ENCODE results near the gene ARHGAP19.

ARHGAP19 gene

GRCh38 chr10:97280783-97281182, 11.7 kb downstream of the ARHGAP19 start:
- no peak overlapping the region for H2AFZ ChIP-seq (ENCODE audit: low read depth, low read length)
- H3K4me2 ChIP-seq (ENCODE audit: insufficient read depth, low read length) = no peak overlapping the region
- H3K9ac ChIP-seq (ENCODE audit: low read depth, low read length) = no peak overlapping the region
- H3K9me3 ChIP-seq (ENCODE audit: insufficient read depth, low read length, severe bottlenecking) = no peaks in the 10 kb centered on the region
- DNase-seq (no peak), ATAC-seq (ENCODE audit: insufficient read depth, low read depth) (no peak)
- TF ChIP-seq EZH2 (IDR thresholded peaks at IDR 0.05; ENCODE audit: borderline replicate concordance, low read depth, low read length, severe bottlenecking) (no peak), CTCF (IDR thresholded peaks at IDR 0.05; ENCODE audit: borderline replicate concordance, extremely low read depth, low read length, poor library complexity, severe bottlenecking) (no peak)
- no peak overlapping the region for H3K27ac ChIP-seq (ENCODE audit: low read length)
- H3K4me3 ChIP-seq (ENCODE audit: low read depth in 1 of 2, low read length in 2 of 2) = no peak overlapping the region
- no peaks in the 10 kb centered on the region for H3K27me3 ChIP-seq (ENCODE audit: insufficient read depth, low read length, poor library complexity)
- peaks cover 81% of the 10 kb centered on the region for H3K79me2 ChIP-seq (ENCODE audit: insufficient read depth, low read length)
- H3K4me1 ChIP-seq (ENCODE audit: insufficient read depth, low read length) = peaks cover 16% of the 10 kb centered on the region; the same call in 1 of the 2 replicates
- peaks cover 38% of the 10 kb centered on the region; the same call in 1 of the 2 replicates for H4K20me1 ChIP-seq (ENCODE audit: insufficient read depth, low read length)
- no peaks in the 10 kb centered on the region for H3K36me3 ChIP-seq (ENCODE audit: insufficient read depth, low read length)

- Histone ChIP-seq H3K9me3 (ENCODE audit: insufficient read depth, low read length, severe bottlenecking) (no peaks in the 10 kb centered on the region), H3K27me3 (ENCODE audit: insufficient read depth, low read length, poor library complexity) (no peaks in the 10 kb centered on the region), H4K20me1 (ENCODE audit: insufficient read depth, low read length) (peaks cover 38% of the 10 kb centered on the region; the same call in 1 of the 2 replicates), H3K4me3 (ENCODE audit: low read depth in 1 of 2, low read length in 2 of 2) (no peak overlapping the region), H2AFZ (ENCODE audit: low read depth, low read length) (no peak overlapping the region), H3K79me2 (ENCODE audit: insufficient read depth, low read length) (peaks cover 74% of the 10 kb centered on the region), H3K9ac (ENCODE audit: low read depth, low read length) (no peak overlapping the region), H3K4me1 (ENCODE audit: insufficient read depth, low read length) (peaks cover 16% of the 10 kb centered on the region; the same call in 1 of the 2 replicates), H3K4me2 (ENCODE audit: insufficient read depth, low read length) (no peak overlapping the region), H3K27ac (ENCODE audit: low read length) (no peak overlapping the region), H3K36me3 (ENCODE audit: insufficient read depth, low read length) (no peaks in the 10 kb centered on the region)
- ATAC-seq (ENCODE audit: insufficient read depth, low read depth) (no peak), DNase-seq (no peak)
- no peak for TF ChIP-seq CTCF (IDR thresholded peaks at IDR 0.05; ENCODE audit: borderline replicate concordance, extremely low read depth, low read length, poor library complexity, severe bottlenecking)
- no peak for TF ChIP-seq EZH2 (IDR thresholded peaks at IDR 0.05; ENCODE audit: borderline replicate concordance, low read depth, low read length, severe bottlenecking)
Measured at GRCh38 chr10:97279121-97279815, 13.2 kb downstream of the ARHGAP19 start.

GRCh38 chr10:97278491-97278989, 13.9 kb downstream of the ARHGAP19 start:
- Histone ChIP-seq H3K27ac (ENCODE audit: low read length) (no peak overlapping the region), H3K4me1 (ENCODE audit: insufficient read depth, low read length) (peaks cover 16% of the 10 kb centered on the region; the same call in 1 of the 2 replicates), H3K4me3 (ENCODE audit: low read depth in 1 of 2, low read length in 2 of 2) (no peak overlapping the region), H3K9me3 (ENCODE audit: insufficient read depth, low read length, severe bottlenecking) (no peaks in the 10 kb centered on the region), H3K79me2 (ENCODE audit: insufficient read depth, low read length) (peaks cover 73% of the 10 kb centered on the region), H3K27me3 (ENCODE audit: insufficient read depth, low read length, poor library complexity) (no peaks in the 10 kb centered on the region), H2AFZ (ENCODE audit: low read depth, low read length) (no peak overlapping the region), H3K9ac (ENCODE audit: low read depth, low read length) (no peak overlapping the region), H4K20me1 (ENCODE audit: insufficient read depth, low read length) (peaks cover 38% of the 10 kb centered on the region; the same call in 1 of the 2 replicates), H3K4me2 (ENCODE audit: insufficient read depth, low read length) (no peak overlapping the region), H3K36me3 (ENCODE audit: insufficient read depth, low read length) (no peaks in the 10 kb centered on the region)
- ATAC-seq (ENCODE audit: insufficient read depth, low read depth) = peak; percentile 87
- DNase-seq = no peak
- TF ChIP-seq EZH2 (IDR thresholded peaks at IDR 0.05; ENCODE audit: borderline replicate concordance, low read depth, low read length, severe bottlenecking) (no peak), CTCF (IDR thresholded peaks at IDR 0.05; ENCODE audit: borderline replicate concordance, extremely low read depth, low read length, poor library complexity, severe bottlenecking) (peak; percentile 66)
